IMR-90 (cell line): Measurements from ENCODE around the gene ITGA2.

Source experiments
- BHLHE40 ChIP-seq: fragments of 150-350 bp; IDR thresholded peaks from 2 replicates; pipeline ENCODE4 v1.6.1; 2016; ENCODE audit warnings: mild to moderate bottlenecking, low read depth, low read length
- CEBPB ChIP-seq: IDR thresholded peaks from 2 replicates; pipeline ENCODE4 v1.6.1; 2012; ENCODE audit warnings: low read depth, low read length, improper control_type of control experiment
- CHD1 ChIP-seq: IDR thresholded peaks from 2 replicates; pipeline ENCODE4 v1.6.1; 2012; ENCODE audit warnings: low read depth, low read length, improper control_type of control experiment
- CTCF ChIP-seq: conservative IDR thresholded peaks from 2 replicates; pipeline ENCODE4 v1.5.1; 2012; ENCODE audit warnings: mild to moderate bottlenecking, low read depth, low read length, improper control_type of control experiment
- ELK1 ChIP-seq: fragments of 150-350 bp; IDR thresholded peaks from 2 replicates; pipeline ENCODE4 v1.6.1; 2016; ENCODE audit warnings: low read depth, mild to moderate bottlenecking, low read length, moderate library complexity, borderline replicate concordance
- MAFK ChIP-seq: IDR thresholded peaks from 2 replicates; pipeline ENCODE4 v1.6.1; 2012; ENCODE audit warnings: low read depth, low read length, improper control_type of control experiment
- MAZ ChIP-seq: IDR thresholded peaks from 2 replicates; pipeline ENCODE4 v1.6.1; 2012; ENCODE audit warnings: low read depth, mild to moderate bottlenecking, low read length, improper control_type of control experiment, moderate library complexity, borderline replicate concordance
- MXI1 ChIP-seq: IDR thresholded peaks from 2 replicates; pipeline ENCODE4 v1.6.1; 2012; ENCODE audit warnings: low read depth, mild to moderate bottlenecking, low read length, moderate library complexity, borderline replicate concordance
- POLR2A ChIP-seq: IDR thresholded peaks from 2 replicates; pipeline ENCODE4 v1.6.1; 2012; ENCODE audit warnings: mild to moderate bottlenecking, low read depth, low read length
- RAD21 ChIP-seq: IDR thresholded peaks from 2 replicates; pipeline ENCODE4 v1.6.1; 2012; ENCODE audit warnings: low read length, improper control_type of control experiment
- RCOR1 ChIP-seq: IDR thresholded peaks from 2 replicates; pipeline ENCODE4 v1.6.1; 2012; ENCODE audit warnings: mild to moderate bottlenecking, low read length, improper control_type of control experiment; ENCODE audit not compliant: insufficient replicate concordance
- SMC3 ChIP-seq: fragments of 150-350 bp; IDR thresholded peaks from 2 replicates; pipeline ENCODE4 v1.6.1; 2016; ENCODE audit warnings: low read depth, mild to moderate bottlenecking, antibody characterized with exemption, low read length, moderate library complexity
- TF ChIP-seq, protein P1 (sequence below): fragments of 150-350 bp; IDR thresholded peaks from 2 replicates; pipeline ENCODE4 v1.6.1; 2017; ENCODE audit warnings: mild to moderate bottlenecking, antibody characterized with exemption, low read length, low read depth

GRCh38 chr5:53039855-53040254 is 50.7 kb downstream of the ITGA2 start:
- TF ChIP-seq CTCF: no peak
- TF ChIP-seq CEBPB: no peak
- no peak for TF ChIP-seq CHD1
- no peak for TF ChIP-seq ELK1
- no peak for TF ChIP-seq RAD21
- TF ChIP-seq RCOR1: no peak
- no peak for TF ChIP-seq POLR2A
- TF ChIP-seq, protein P1, sequence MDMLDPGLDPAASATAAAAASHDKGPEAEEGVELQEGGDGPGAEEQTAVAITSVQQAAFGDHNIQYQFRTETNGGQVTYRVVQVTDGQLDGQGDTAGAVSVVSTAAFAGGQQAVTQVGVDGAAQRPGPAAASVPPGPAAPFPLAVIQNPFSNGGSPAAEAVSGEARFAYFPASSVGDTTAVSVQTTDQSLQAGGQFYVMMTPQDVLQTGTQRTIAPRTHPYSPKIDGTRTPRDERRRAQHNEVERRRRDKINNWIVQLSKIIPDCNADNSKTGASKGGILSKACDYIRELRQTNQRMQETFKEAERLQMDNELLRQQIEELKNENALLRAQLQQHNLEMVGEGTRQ: no peak
- TF ChIP-seq SMC3: no peak
- no peak for TF ChIP-seq MAZ
- no peak for TF ChIP-seq MXI1
- no peak for TF ChIP-seq BHLHE40
- no peak for TF ChIP-seq MAFK
